HG03175 (cell line): Measurements from ENCODE around the gene TNS4.

ENCODE experiments used
- ATAC-seq: cut with Tn5 transposase; IDR thresholded peaks from one replicate; pipeline ENCODE4 v1.9.1; 2021; ENCODE audit warnings: mild to moderate bottlenecking, moderate library complexity; ENCODE audit not compliant: unreplicated experiment

The TNS4 gene

GRCh38 chr17:40460604-40460967 is 40.8 kb downstream of the TNS4 start:
- ATAC-seq, result no peak

GRCh38 chr17:40459636-40460603 is 41.5 kb downstream of the TNS4 start:
- ATAC-seq, result no peak

- no peak for ATAC-seq
Measured at GRCh38 chr17:40458851-40459482, 42.5 kb downstream of the TNS4 start.

GRCh38 chr17:40457964-40458791 is 43.2 kb downstream of the TNS4 start:
- no peak for ATAC-seq

- ATAC-seq, result no peak
Measured at GRCh38 chr17:40457369-40457768, 44.1 kb downstream of the TNS4 start.

- no peak for ATAC-seq
Measured at GRCh38 chr17:40456396-40456951, 44.9 kb downstream of the TNS4 start.

- ATAC-seq, result no peak
Measured at GRCh38 chr17:40454613-40454995, 46.8 kb downstream of the TNS4 start.

GRCh38 chr17:40453881-40454612 is 47.4 kb downstream of the TNS4 start:
- no peak for ATAC-seq

- no peak for ATAC-seq
Measured at GRCh38 chr17:40452921-40453378, 48.5 kb downstream of the TNS4 start.

GRCh38 chr17:40452216-40452787 is 49.1 kb downstream of the TNS4 start:
- ATAC-seq, result no peak

- no peak for ATAC-seq
Measured at GRCh38 chr17:40451420-40451819, 50.0 kb downstream of the TNS4 start.

- ATAC-seq, result no peak
Measured at GRCh38 chr17:40450175-40450574, 51.2 kb downstream of the TNS4 start.

GRCh38 chr17:40448639-40449261 is 52.7 kb downstream of the TNS4 start:
- no peak for ATAC-seq

GRCh38 chr17:40448213-40448638 is 53.2 kb downstream of the TNS4 start:
- no peak for ATAC-seq

- ATAC-seq, result no peak
Measured at GRCh38 chr17:40447806-40448205, 53.6 kb downstream of the TNS4 start.

- no peak for ATAC-seq
Measured at GRCh38 chr17:40447148-40447644, 54.2 kb downstream of the TNS4 start.

- no peak for ATAC-seq
Measured at GRCh38 chr17:40445751-40446468, 55.5 kb downstream of the TNS4 start.
